WERI-Rb-1 (cell line): Measurements from ENCODE around the gene IRAK2.

Source experiments
- DNase-seq: peaks from one replicate; pipeline ENCODE4 v3.0.0-alpha.2; 2020
- H3K27ac ChIP-seq: fragments of 250-450 bp; sonication (Bioruptor Pico); 2 replicates; pipeline ENCODE4 v1.5.1; 2020; ENCODE audit warnings: mild to moderate bottlenecking, moderate library complexity
- H3K27me3 ChIP-seq: fragments of 250-450 bp; sonication (Bioruptor Pico); 2 replicates; pipeline ENCODE4 v1.5.1; 2021; ENCODE audit warnings: mild to moderate bottlenecking, low read depth, moderate library complexity; ENCODE audit not compliant: insufficient read depth, severe bottlenecking
- H3K36me3 ChIP-seq: fragments of 250-450 bp; sonication (Bioruptor Pico); 2 replicates; pipeline ENCODE4 v1.5.1; 2020; ENCODE audit warnings: mild to moderate bottlenecking, moderate library complexity
- H3K4me3 ChIP-seq: 2 replicates; pipeline ENCODE4 v1.5.1; 2011; ENCODE audit warnings: low read depth, mild to moderate bottlenecking, control low read depth, low read length
- H3K9me3 ChIP-seq: fragments of 250-450 bp; sonication (Bioruptor Pico); 2 replicates; pipeline ENCODE4 v1.5.1; 2021; ENCODE audit warnings: mild to moderate bottlenecking, moderate library complexity; ENCODE audit not compliant: severe bottlenecking
- CTCF ChIP-seq: IDR thresholded peaks from 2 replicates; pipeline ENCODE4 v1.5.1; 2011; ENCODE audit warnings: low read depth, mild to moderate bottlenecking, control low read depth, inconsistent platforms, low read length

IRAK2 gene

GRCh38 chr3:10272977-10273376 is 108.3 kb downstream of the IRAK2 start:
- peaks cover 67% of the 10 kb centered on the region for H3K36me3 ChIP-seq
- no peaks in the 10 kb centered on the region for H3K9me3 ChIP-seq
- no peak for TF ChIP-seq CTCF
- H3K4me3 ChIP-seq = no peak overlapping the region
- H3K27ac ChIP-seq = no peak overlapping the region
- H3K27me3 ChIP-seq = no peaks in the 10 kb centered on the region
- no peak for DNase-seq

- Histone ChIP-seq H3K27me3 (no peaks in the 10 kb centered on the region), H3K9me3 (no peaks in the 10 kb centered on the region), H3K27ac (no peak overlapping the region), H3K36me3 (peaks cover 64% of the 10 kb centered on the region), H3K4me3 (no peak overlapping the region)
- no peak for DNase-seq
- no peak for TF ChIP-seq CTCF
Observed at GRCh38 chr3:10273702-10274305, 109.1 kb downstream of the IRAK2 start.

GRCh38 chr3:10274601-10275000 is 109.9 kb downstream of the IRAK2 start:
- Histone ChIP-seq H3K27me3 (no peaks in the 10 kb centered on the region), H3K4me3 (no peak overlapping the region), H3K27ac (no peak overlapping the region), H3K9me3 (no peaks in the 10 kb centered on the region), H3K36me3 (peaks cover 61% of the 10 kb centered on the region)
- TF ChIP-seq CTCF = no peak
- DNase-seq = no peak

- TF ChIP-seq CTCF = no peak
- no peak overlapping the region for H3K4me3 ChIP-seq
- DNase-seq = no peak
- peaks cover 54% of the 10 kb centered on the region for H3K36me3 ChIP-seq
- no peaks in the 10 kb centered on the region for H3K9me3 ChIP-seq
- H3K27me3 ChIP-seq = no peaks in the 10 kb centered on the region
- H3K27ac ChIP-seq = no peak overlapping the region
Observed at GRCh38 chr3:10277115-10277625, 112.5 kb downstream of the IRAK2 start.

- Histone ChIP-seq H3K4me3 (no peak overlapping the region), H3K9me3 (no peaks in the 10 kb centered on the region), H3K36me3 (peaks cover 59% of the 10 kb centered on the region), H3K27me3 (no peaks in the 10 kb centered on the region), H3K27ac (no peak overlapping the region)
- no peak for DNase-seq
- no peak for TF ChIP-seq CTCF
Observed at GRCh38 chr3:10278501-10278900, 113.8 kb downstream of the IRAK2 start.
